Measurements from ENCODE around the gene PNLIP.

Gene PNLIP

GRCh38 chr10:116574797-116575196 is 29.1 kb downstream of the PNLIP start:
- no peak for DNase-seq (ENCODE audit: low spot score)

- no peak for DNase-seq (ENCODE audit: low spot score)
Observed at GRCh38 chr10:116587878-116588591, 42.3 kb downstream of the PNLIP start.

- DNase-seq (ENCODE audit: low spot score) = no peak
Observed at GRCh38 chr10:116588995-116589394, 43.3 kb downstream of the PNLIP start.

- no peak for DNase-seq (ENCODE audit: low spot score)
Observed at GRCh38 chr10:116589926-116590325, 44.2 kb downstream of the PNLIP start.

GRCh38 chr10:116590590-116591444 is 45.1 kb downstream of the PNLIP start, which contains the start of gene PNLIPRP1:
TSS of gene PNLIPRP1 (plus strand) at chr10:116590959. CDS start at chr10:116591130, 171 bp downstream.
- DNase-seq (ENCODE audit: low spot score) = no peak

- DNase-seq (ENCODE audit: low spot score) = no peak
Observed at GRCh38 chr10:116593139-116593740, 47.5 kb downstream of the PNLIP start.

- DNase-seq (ENCODE audit: low spot score) = no peak
Observed at GRCh38 chr10:116594525-116595035, 48.8 kb downstream of the PNLIP start.

GRCh38 chr10:116596062-116596461 is 50.3 kb downstream of the PNLIP start:
- no peak for DNase-seq (ENCODE audit: low spot score)

- DNase-seq (ENCODE audit: low spot score) = no peak
Observed at GRCh38 chr10:116597543-116597942, 51.8 kb downstream of the PNLIP start.

- DNase-seq (ENCODE audit: low spot score) = no peak
Observed at GRCh38 chr10:116598329-116598728, 52.6 kb downstream of the PNLIP start.

GRCh38 chr10:116599991-116600390 is 54.3 kb downstream of the PNLIP start:
- no peak for DNase-seq (ENCODE audit: low spot score)

GRCh38 chr10:116602648-116603400 is 57.1 kb downstream of the PNLIP start:
- no peak for DNase-seq (ENCODE audit: low spot score)

GRCh38 chr10:116606061-116606483 is 60.3 kb downstream of the PNLIP start:
- DNase-seq (ENCODE audit: low spot score) = no peak

- no peak for DNase-seq (ENCODE audit: low spot score)
Observed at GRCh38 chr10:116607336-116607735, 61.6 kb downstream of the PNLIP start.

GRCh38 chr10:116608686-116609594 is 63.2 kb downstream of the PNLIP start:
- DNase-seq (ENCODE audit: low spot score) = no peak

GRCh38 chr10:116610443-116611152 is 64.9 kb downstream of the PNLIP start:
- no peak for DNase-seq (ENCODE audit: low spot score)

- DNase-seq (ENCODE audit: low spot score) = no peak
Observed at GRCh38 chr10:116611153-116611545, 65.4 kb downstream of the PNLIP start.

- DNase-seq (ENCODE audit: low spot score) = no peak
Observed at GRCh38 chr10:116612107-116612769, 66.5 kb downstream of the PNLIP start.

GRCh38 chr10:116613471-116613870 is 67.7 kb downstream of the PNLIP start:
- DNase-seq (ENCODE audit: low spot score) = no peak

- DNase-seq (ENCODE audit: low spot score) = no peak
Observed at GRCh38 chr10:116614796-116615195, 69.1 kb downstream of the PNLIP start.
